ENCODE measurements around the gene RNF220.

RNF220 gene

DNA sequence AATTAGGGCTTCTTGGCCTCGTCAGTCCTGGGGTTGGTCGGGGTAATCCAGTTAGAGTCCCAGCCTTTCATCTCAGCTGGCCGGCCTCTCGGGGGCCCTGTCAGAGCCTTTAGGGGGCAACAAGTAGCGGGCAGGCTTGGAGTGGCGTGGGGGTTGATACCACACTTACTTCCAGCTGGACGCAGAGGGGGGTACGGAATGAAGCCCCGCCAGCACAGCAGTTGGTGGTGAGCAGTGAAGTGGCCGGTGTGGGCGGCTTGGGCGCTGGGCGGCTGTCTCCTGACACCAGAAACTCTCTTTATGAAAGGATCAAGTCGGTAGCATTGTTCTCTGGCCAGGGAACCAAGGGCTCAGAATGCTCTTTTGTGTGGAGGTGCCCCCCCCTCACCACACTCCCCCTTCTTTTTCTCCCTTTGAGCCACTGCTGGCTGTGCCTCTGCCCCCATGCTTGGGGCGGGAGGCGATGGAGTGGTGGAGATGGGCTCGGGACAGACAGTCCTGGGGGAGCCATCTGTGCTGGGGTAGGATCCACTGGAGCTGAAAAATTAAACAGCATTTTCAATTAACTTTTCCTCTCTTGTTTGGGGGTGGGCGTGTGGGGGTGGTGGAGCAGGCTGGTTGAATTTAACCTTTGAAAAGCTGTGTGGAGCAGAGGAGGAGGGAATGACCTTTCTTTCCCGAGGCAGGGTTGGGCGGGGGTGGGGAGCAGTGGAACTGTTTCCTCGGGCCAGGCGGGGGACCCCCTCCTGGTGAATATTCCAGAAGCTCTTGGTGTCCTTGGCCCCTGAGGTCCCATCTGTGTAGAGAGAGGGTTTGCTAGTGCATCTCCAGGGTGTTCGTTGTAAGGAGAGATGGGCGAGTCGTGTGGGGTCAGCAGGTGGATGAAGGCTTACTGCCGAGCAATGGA, 102.7 kb downstream of the RNF220 start:
- H3K36me3 Mint-ChIP-seq (ENCODE audit: low read depth): no peaks in the 10 kb centered on the region
- no peak overlapping the region for H3K27ac Mint-ChIP-seq
- H3K9me3 Mint-ChIP-seq: no peaks in the 10 kb centered on the region
- peaks cover 9% of the 10 kb centered on the region for H3K4me1 Mint-ChIP-seq (ENCODE audit: low read depth)
- no peak overlapping the region for H3K4me3 Mint-ChIP-seq
- H3K27me3 Mint-ChIP-seq (ENCODE audit: low read depth): peaks cover 12% of the 10 kb centered on the region

DNA sequence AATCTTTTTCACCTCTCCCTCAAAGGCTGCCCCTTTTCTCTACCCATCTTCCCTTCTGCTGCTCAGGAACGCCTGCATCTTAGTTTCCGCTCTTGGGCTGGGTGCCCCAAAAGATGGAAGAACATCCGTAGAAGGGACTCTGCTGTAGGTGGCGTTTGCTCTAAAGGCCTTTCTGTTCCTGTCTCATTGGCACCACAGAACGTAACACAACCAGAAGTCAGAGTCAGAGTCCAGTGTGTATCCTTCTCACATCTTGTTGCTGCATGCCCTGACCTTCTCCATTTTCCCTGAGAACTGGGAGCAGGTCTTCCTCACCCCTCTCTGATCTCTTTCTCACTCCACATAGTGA, 103.3 kb downstream of the RNF220 start:
- peaks cover 9% of the 10 kb centered on the region for H3K4me1 Mint-ChIP-seq (ENCODE audit: low read depth)
- no peak overlapping the region for H3K27ac Mint-ChIP-seq
- no peaks in the 10 kb centered on the region for H3K36me3 Mint-ChIP-seq (ENCODE audit: low read depth)
- no peak overlapping the region for H3K4me3 Mint-ChIP-seq
- peaks cover 12% of the 10 kb centered on the region for H3K27me3 Mint-ChIP-seq (ENCODE audit: low read depth)
- no peaks in the 10 kb centered on the region for H3K9me3 Mint-ChIP-seq

DNA sequence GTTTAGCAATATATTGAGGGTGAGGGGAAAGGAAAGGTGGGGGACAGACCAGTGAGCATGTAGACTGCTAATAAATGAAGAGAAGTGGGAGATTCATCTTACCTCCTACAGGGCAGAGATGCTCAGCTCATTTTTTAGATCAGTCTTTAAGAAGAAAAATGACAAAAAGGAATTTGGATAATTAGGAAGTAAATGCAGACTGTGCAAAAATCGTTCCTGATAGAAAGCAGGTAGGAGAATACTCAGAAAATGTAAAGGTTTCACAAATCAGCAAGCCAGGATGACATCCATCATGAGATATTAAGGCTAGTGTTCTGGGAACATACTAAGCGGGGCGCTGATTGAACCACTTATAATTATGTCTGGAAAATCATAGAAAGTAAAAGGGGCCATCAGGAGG, 106.3 kb downstream of the RNF220 start:
- H3K36me3 Mint-ChIP-seq (ENCODE audit: low read depth): no peaks in the 10 kb centered on the region
- H3K4me3 Mint-ChIP-seq: peak overlapping the region; percentile 29
- peaks cover 9% of the 10 kb centered on the region for H3K4me1 Mint-ChIP-seq (ENCODE audit: low read depth)
- peaks cover 26% of the 10 kb centered on the region for H3K27me3 Mint-ChIP-seq (ENCODE audit: low read depth)
- no peak overlapping the region for H3K27ac Mint-ChIP-seq
- H3K9me3 Mint-ChIP-seq: no peaks in the 10 kb centered on the region

DNA sequence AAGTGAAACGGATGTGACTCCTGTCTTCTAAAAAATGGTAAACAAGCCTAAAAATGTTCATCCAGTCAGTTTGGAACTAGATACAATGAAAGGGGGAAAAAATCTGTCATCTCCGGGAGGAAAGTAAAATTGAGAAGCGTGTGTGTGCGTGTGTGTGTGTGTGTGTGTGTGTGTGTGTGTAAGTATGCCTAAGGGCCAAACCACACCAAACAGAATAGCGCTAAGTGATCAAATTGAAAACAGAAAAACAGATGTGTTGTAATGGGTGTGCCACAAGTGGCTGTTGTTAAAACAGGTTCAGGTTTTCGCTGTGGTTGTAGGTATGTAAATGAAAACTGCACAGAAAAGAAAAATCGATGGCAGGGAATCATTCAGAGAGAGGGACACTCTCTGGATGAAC, 106.7 kb downstream of the RNF220 start:
- Mint-ChIP-seq H3K4me1 (ENCODE audit: low read depth) (peaks cover 9% of the 10 kb centered on the region), H3K4me3 (peak overlapping the region; percentile 29), H3K27ac (no peak overlapping the region), H3K27me3 (ENCODE audit: low read depth) (peaks cover 30% of the 10 kb centered on the region), H3K9me3 (no peaks in the 10 kb centered on the region), H3K36me3 (ENCODE audit: low read depth) (no peaks in the 10 kb centered on the region)

DNA sequence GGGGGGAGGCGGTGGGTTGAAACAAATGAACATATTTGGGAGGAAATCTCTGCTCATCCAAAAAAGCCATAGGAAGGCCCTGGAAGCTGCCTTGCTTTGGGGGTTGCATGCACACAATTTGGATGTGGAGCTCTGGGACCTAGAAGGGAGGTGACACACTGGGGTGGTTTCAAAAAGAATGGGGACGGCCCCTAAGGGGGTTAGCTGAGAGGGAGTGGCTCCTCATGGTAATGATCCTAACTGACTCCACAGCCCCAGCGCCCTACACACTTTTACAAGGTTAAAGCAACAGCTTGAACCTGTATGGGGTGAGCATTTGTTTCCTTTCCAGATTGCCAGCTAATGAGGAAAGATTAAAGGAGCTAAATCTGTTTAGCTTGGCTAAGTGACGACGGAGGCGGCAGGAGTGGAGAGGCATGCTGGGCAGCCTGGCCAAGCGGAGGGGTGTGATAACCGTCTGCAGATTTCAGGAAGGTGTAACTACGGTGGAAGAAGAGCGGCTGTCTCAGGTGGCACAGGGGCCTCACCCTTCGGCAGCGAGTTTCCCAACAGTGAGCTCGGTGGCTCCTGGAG, 107.3 kb downstream of the RNF220 start:
- H3K36me3 Mint-ChIP-seq (ENCODE audit: low read depth): no peaks in the 10 kb centered on the region
- H3K4me1 Mint-ChIP-seq (ENCODE audit: low read depth): peaks cover 9% of the 10 kb centered on the region
- no peaks in the 10 kb centered on the region for H3K9me3 Mint-ChIP-seq
- no peak overlapping the region for H3K27ac Mint-ChIP-seq
- peaks cover 37% of the 10 kb centered on the region for H3K27me3 Mint-ChIP-seq (ENCODE audit: low read depth)
- no peak overlapping the region for H3K4me3 Mint-ChIP-seq

DNA sequence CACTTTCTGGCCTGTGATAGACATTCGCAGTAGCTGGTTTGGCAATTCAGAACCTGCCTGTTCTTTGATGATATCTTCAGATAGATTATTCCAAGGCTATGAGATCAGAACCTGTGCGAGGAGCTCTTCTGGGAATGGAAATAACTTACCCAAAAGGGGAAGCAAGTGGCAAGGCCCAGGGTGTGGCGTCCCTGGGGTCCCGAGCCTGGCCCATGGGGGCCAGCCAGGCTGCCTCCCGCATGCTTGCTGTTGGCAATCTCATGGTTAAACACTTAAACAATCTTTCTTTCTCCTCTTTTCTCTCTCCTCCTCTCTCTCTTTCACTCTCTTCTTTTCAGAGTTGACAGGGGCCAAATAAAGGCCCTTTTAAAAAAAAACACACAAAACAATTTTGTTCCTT, 108.1 kb downstream of the RNF220 start:
- H3K4me3 Mint-ChIP-seq: no peak overlapping the region
- no peaks in the 10 kb centered on the region for H3K9me3 Mint-ChIP-seq
- no peak overlapping the region for H3K27ac Mint-ChIP-seq
- H3K4me1 Mint-ChIP-seq (ENCODE audit: low read depth): peaks cover 9% of the 10 kb centered on the region
- H3K36me3 Mint-ChIP-seq (ENCODE audit: low read depth): no peaks in the 10 kb centered on the region
- peaks cover 38% of the 10 kb centered on the region for H3K27me3 Mint-ChIP-seq (ENCODE audit: low read depth)

DNA sequence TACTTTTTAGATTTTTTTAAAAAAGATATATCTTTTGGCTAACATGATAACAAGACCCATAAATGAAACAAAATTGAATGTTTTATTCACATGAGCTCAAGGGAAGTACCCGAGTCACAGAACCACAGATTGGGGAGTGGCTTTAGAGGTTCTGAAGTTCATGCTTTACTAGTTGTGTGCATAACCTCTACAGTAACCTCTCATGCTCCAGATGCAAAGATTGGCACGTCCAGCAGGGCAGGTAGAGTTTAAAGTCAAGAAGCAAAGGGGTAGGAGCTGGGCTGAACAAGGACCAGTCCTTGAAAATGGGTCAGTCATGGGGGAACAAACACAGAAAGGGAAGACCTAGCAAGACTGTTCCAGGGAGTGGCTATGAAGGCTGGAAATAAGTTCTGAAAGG, 109.6 kb downstream of the RNF220 start:
- Mint-ChIP-seq H3K27ac (no peak overlapping the region), H3K9me3 (no peaks in the 10 kb centered on the region), H3K4me3 (no peak overlapping the region), H3K36me3 (ENCODE audit: low read depth) (no peaks in the 10 kb centered on the region), H3K27me3 (ENCODE audit: low read depth) (peaks cover 36% of the 10 kb centered on the region), H3K4me1 (ENCODE audit: low read depth) (peaks cover 13% of the 10 kb centered on the region)

DNA sequence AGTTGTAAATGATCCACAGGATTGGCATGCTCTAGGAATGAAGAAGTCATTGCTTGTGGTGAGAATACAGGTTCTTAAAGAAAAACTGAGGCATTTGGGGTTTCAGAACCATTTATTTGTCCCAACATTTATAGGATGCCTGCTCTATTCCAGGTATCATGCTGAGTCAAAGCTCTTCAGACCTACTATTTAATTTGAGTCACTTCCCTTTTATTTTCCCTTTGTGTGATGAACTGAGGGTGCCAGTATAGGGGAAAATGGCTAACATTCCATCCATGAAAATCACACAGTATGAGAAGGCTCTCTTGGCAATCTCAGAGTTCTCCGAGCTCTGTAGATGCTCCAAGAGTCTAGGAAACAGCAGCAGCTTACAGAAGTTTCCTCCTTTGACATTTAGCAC, 110.4 kb downstream of the RNF220 start:
- Mint-ChIP-seq H3K4me3 (no peak overlapping the region), H3K4me1 (ENCODE audit: low read depth) (peaks cover 13% of the 10 kb centered on the region), H3K9me3 (no peaks in the 10 kb centered on the region), H3K36me3 (ENCODE audit: low read depth) (no peaks in the 10 kb centered on the region), H3K27me3 (ENCODE audit: low read depth) (peaks cover 33% of the 10 kb centered on the region), H3K27ac (no peak overlapping the region)

DNA sequence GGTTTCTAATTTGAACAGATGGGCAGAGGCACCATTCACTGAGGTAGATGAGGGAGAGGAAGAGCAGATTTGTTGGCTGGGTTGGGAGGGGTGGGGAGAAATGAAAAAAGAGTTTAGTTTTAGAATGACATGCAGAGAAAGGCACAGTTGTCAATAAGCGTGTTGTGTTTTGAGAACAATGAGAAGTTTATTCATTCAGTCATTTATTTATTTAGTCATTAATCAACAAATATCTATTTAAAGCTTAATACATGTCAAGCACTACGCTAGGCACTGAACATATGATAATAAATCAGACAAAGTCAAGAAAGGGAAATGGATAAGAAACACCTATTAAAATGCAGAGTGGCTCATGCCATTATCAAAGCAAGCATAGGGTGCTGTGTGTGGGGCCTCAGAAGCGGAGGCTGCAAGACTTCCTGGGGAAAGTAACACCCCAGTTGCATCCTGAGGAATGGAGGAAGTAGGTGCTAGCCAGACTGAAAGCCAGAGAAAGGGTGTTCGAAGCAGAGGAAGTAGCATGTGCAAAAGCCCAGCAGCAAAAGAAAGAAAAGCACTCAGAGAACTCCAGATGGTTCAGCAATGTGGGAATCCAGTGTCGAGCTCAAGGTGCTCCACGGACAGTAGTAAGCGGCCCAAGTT, 114.1 kb downstream of the RNF220 start:
- Mint-ChIP-seq H3K27ac (no peak overlapping the region), H3K4me3 (no peak overlapping the region), H3K36me3 (ENCODE audit: low read depth) (no peaks in the 10 kb centered on the region), H3K27me3 (ENCODE audit: low read depth) (peaks cover 29% of the 10 kb centered on the region), H3K9me3 (no peaks in the 10 kb centered on the region), H3K4me1 (ENCODE audit: low read depth) (peaks cover 4% of the 10 kb centered on the region)

DNA sequence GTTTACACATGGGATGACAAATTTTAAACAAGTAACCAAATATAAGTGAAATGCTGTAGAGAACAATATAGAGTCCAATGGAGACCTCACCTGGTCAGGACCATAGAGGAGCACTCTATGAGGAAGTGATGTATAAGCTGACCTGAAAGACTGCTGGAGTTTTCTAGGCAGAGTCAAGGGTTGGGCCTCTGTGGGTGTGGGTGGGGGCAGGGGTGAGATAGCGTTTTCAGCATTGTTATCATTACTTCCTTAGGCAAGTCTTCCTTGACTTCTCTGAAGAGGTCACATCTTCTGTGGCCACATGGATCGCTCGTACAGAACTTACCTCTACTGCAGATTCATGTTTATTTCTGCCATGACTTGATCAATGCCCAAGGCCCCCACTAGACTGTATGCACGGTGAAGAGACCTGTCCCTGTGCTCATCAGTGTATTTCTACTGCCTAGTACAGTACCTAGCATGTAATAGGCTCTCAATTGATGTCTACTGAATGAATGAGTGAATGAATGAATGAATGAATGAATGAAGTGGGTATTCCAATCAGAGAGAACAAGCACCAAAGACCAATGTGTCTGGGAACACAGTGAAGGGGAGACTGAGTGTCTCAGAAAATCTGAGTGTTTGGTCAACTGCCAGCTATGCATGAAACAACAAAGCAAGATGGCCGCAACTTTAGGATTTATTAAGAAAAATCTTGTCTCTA, 116.5 kb downstream of the RNF220 start:
- Mint-ChIP-seq H3K27me3 (ENCODE audit: low read depth) (peaks cover 10% of the 10 kb centered on the region), H3K4me1 (ENCODE audit: low read depth) (peaks cover 4% of the 10 kb centered on the region), H3K27ac (no peak overlapping the region), H3K36me3 (ENCODE audit: low read depth) (no peaks in the 10 kb centered on the region), H3K4me3 (no peak overlapping the region), H3K9me3 (no peaks in the 10 kb centered on the region)

DNA sequence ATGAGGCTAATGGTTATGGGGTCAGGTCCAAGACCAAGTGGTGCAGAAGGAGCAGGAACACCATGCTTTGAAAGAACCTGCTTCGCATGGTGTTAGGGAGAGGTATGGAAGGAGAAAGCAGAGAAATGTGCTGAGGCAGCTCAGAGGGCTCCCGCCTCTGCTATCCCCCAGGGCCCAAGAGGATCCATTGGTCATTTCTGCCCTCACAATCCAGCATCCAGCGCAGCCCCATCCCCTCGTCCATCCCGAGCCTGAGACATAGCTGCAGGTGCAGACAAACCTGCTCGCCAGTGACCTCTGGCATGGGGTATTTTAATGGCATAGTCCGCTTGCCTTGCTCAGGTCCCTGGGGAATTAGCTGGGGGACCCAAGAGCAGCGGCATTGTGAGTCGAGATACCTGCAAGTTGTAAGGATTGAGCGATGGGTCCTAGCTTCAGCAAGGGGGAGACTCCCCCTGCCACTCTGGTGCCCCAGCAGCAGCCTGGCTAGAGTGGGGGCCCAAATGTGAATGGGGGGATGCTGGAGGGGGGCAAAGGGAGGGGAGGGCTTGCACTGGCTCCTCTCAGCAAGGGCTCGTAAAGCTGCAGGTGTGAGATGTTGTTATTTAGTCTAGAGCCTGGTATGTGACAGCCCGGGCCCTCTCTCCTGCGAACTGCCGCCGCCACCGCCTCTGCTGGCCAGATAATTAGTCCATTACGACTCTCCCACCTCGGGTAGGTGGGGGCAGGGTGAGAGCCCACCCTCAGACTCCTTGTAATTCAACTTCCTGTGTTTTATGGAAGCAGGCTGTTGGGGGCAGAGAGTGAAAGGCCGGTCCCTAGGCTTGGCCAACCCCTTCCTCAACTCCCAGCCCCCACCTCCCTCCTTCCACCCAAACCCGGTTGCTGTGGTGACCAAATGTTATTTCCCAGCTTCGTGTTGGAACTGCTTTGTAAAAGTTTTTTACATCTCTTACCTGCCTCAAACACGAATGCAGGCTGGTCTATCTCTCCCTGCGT, 118.8 kb downstream of the RNF220 start:
- no peaks in the 10 kb centered on the region for H3K36me3 Mint-ChIP-seq (ENCODE audit: low read depth)
- no peak overlapping the region for H3K4me3 Mint-ChIP-seq
- no peak overlapping the region for H3K27ac Mint-ChIP-seq
- H3K27me3 Mint-ChIP-seq (ENCODE audit: low read depth): no peaks in the 10 kb centered on the region
- no peaks in the 10 kb centered on the region for H3K9me3 Mint-ChIP-seq
- H3K4me1 Mint-ChIP-seq (ENCODE audit: low read depth): peaks cover 4% of the 10 kb centered on the region

DNA sequence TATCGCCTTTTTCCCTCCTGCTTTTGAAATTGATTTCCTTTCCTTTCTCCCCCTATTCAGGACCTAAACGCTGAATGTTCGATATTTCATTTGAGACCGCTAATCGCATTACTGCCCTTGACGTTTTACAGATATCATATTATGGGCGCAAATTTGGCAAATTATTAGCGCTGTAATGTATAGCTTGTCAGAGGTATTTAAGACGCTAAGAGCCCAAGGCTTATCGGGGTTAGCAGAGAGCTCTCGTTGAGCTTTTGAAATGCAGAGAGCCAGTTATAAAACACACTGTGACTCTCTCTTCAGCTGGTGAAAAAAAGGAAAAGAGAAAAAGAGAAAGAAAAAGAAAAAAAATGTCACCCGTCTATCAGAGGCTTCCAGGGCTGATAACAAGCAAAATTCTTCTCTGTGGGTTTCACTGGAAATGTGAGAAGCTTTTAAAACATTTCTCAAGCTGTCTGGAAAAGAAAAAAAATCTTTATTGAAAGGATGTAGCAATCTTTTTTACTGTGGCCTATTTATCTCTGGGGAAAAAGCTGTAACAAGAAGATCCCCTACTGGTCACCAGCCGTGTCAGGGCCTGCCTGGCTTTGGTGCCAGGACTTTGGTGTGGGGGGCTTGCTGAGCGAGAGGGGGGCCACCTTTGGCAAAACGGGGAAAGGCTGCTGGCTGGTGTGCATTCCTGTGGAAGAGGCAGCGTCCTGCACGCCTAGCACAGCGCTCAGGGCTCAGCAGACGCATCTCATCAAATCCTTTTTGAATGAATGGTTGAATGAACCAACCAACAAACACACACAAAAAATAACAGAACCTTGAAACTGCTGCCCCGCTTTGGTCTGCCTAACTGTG, 119.8 kb downstream of the RNF220 start:
- H3K36me3 Mint-ChIP-seq (ENCODE audit: low read depth): no peaks in the 10 kb centered on the region
- no peaks in the 10 kb centered on the region for H3K27me3 Mint-ChIP-seq (ENCODE audit: low read depth)
- no peaks in the 10 kb centered on the region for H3K9me3 Mint-ChIP-seq
- H3K27ac Mint-ChIP-seq: no peak overlapping the region
- no peaks in the 10 kb centered on the region for H3K4me1 Mint-ChIP-seq (ENCODE audit: low read depth)
- H3K4me3 Mint-ChIP-seq: no peak overlapping the region

All from T-helper 1 cell treated with Interleukin-12 subunit alpha and Interleukin-12 subunit beta and Interleukin-4 antibody, amounts not matched to agents 30 μg/mL and 1 μg/mL, for 36 hours (primary cell).